Activated CD4-positive, alpha-beta T cell treated with anti-CD3 and anti-CD28 coated beads for 48 hours (primary cell): ENCODE data around the gene USP31.

Experiments
- DNase-seq: peaks from one replicate; pipeline ENCODE4 v3.0.0-alpha.2; 2020

Gene USP31

GRCh38 chr16:23058576-23058975 is 90.7 kb downstream of the USP31 start:
- DNase-seq: no peak

DNA sequence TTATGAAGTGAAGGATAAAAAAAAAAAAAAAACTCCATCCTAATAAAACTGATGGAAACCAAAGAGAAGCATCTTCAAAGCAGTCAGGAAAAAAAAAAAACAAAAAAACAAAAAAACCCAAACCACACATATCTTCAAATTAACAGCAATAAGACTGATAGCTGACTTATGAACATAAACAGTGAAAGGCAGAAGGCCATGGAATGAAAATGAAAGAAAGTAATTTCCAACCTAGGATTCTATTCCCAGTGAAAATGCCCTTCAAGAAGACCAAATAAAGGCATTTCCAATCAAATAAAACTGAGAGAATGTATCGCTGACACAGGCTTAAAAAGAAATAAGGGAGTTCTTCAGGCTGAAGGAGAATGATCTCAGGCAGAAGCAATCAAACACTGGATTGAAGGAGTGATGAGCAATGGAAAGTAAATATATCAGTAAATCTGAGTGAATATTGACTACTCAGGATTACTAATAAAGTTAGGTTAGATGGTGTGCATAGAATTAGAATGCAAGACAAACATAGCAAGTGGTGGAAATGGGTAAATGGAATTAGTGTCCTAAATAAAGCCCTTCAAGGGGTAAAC is 92.1 kb downstream of the USP31 start:
- no peak for DNase-seq

GRCh38 chr16:23055481-23055880 is 93.8 kb downstream of the USP31 start:
- no peak for DNase-seq

GRCh38 chr16:23052908-23053580 is 96.2 kb downstream of the USP31 start:
- DNase-seq: no peak

- no peak for DNase-seq
These were observed 97.0 kb downstream of the USP31 start for GRCh38 chr16:23052221-23052620.

- DNase-seq: no peak
These were observed 97.7 kb downstream of the USP31 start for GRCh38 chr16:23051587-23051986.

GRCh38 chr16:23048164-23048563 is 101.1 kb downstream of the USP31 start:
- DNase-seq: no peak

- no peak for DNase-seq
These were observed 104.2 kb downstream of the USP31 start for GRCh38 chr16:23045025-23045424.

- no peak for DNase-seq
These were observed 109.0 kb downstream of the USP31 start for GRCh38 chr16:23040246-23040645.

DNA sequence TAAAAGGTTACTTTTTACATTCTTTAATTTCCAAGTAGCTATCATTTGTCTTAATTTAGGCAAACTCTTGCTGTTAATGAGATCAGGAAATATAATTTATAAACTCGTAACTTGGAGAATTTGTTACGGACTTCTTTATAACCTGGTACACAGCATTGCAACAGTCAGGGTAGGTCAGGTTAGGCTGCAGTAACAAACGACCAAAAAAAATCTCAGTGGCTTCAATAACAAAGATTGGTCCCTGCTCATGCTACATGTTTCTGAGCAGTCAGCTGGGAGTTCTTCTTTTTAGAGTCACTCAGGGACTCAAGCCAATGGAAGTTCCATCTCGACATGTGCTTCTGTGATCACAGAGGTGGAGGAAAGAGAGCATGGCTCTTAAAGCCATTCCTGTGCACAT is 110.1 kb downstream of the USP31 start:
- no peak for DNase-seq

DNA sequence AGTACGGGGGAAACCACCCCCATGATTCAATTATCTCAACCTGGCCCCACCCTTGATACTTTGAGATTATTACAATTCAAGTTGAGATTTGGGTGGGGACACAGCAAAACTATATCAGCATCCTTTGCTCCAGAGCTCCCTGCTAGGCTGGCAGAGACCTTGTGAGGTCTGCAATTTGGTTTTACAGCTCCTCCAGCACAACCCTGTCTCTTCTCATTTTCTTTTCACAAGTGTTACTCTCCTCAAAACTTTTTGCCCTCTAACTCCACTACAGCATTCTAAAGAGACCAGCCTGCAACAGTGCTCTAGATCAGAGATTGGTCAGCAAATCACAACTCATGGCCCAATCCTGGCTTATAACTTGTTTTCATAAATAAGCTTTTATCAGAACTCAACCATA is 114.0 kb downstream of the USP31 start:
- DNase-seq: no peak

DNA sequence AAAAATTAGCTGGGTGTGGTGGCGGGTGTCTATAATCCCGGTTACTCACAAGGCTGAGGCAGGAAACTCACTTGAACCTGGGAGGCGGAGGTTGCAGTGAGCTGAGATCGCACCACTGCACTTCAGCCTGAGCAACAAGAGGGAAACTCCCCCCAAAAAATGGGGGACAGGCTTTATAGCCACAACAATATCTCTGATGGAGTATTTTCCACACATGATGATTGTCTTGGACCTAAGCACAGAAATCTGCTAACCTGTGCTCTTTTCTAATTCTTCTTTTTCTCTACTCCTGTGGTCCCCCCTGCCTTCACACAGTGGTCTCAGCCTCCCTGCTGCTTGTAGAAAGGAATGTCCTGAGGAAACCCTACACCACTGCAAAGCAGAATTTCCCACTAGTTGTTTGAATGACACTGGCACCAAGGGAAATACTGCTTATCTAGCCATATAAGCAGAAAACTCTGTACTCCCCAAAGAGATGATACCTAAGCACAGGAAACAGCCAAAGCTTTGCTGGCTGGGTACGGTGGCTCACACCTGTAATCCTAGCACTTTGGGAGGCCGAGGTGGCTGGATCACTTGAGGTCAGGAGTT is 117.6 kb downstream of the USP31 start:
- DNase-seq: no peak

DNA sequence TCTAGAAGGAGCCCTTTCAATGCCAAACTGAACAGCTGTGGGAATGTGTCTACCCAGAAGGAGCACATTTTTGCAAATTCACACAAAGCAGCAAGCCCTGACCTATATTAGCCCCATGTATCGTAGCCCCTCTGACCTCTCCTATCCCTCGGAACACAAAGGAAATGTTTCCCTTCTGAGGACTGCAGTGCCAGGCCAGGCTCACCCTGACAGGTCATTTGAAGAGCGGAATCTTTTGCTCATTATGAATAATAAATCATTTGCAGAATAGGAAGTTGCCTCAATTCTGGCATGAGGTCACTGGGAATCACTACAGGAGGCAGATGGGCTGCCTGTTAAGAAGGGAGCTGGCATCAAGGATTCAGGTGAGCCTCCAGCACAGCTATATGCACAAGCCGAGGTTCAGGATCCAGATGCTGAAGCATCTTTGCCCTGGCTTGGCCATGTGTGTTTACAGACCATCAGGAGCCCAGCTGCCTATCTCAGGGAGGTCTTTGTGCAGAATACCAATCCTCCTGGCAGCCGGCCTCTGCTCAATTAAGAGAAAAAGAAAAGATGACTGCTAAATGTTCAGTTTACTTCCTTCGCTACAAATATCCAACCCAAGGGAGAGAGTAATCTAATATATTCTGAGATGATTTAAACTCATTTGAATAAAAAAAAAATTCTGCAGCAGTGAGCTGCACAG is 119.4 kb downstream of the USP31 start:
- no peak for DNase-seq

- DNase-seq: no peak
These were observed 121.9 kb downstream of the USP31 start for GRCh38 chr16:23027386-23027785.

GRCh38 chr16:23026784-23027362 is 122.4 kb downstream of the USP31 start:
- DNase-seq: no peak

- no peak for DNase-seq
These were observed 123.5 kb downstream of the USP31 start for GRCh38 chr16:23025692-23026307.

GRCh38 chr16:23024044-23024443 is 125.2 kb downstream of the USP31 start:
- DNase-seq: no peak

GRCh38 chr16:23020084-23020483 is 129.2 kb downstream of the USP31 start:
- no peak for DNase-seq

DNA sequence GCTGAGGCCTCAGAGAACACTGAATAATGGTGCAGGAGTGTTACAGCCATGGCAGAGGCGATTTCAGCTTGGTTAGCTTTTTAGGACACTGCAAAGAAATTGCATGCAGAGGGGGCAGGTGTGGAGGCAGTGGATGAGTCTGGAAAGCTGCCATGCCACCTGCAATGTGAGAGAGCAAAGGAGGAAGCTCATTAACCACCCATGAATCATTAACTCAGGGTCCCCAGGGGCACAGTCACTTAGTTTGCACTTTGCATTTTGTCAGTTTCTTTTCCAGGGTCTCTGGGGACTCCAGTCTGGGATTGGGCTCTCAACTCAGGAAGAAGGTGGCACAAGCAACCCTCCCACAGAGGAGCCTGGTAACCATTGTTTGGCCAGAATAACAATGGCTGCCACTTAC is 132.9 kb downstream of the USP31 start:
- no peak for DNase-seq

- DNase-seq: no peak
These were observed 133.7 kb downstream of the USP31 start for GRCh38 chr16:23015580-23015979.

- no peak for DNase-seq
These were observed 134.7 kb downstream of the USP31 start for GRCh38 chr16:23014592-23014991.
